Stimulated activated CD8-positive, alpha-beta memory T cell treated with anti-CD3 and anti-CD28 coated beads, Interleukin-12 subunit alpha, Interleukin-12 subunit beta, amount 100 ng/mL, for 1 hour (primary cell): Measurements from ENCODE around the gene MRS2.

Experiments
- DNase-seq: peaks from one replicate; pipeline ENCODE4 v3.0.0-alpha.2; 2020; ENCODE audit warnings: low read depth

The MRS2 gene

DNA sequence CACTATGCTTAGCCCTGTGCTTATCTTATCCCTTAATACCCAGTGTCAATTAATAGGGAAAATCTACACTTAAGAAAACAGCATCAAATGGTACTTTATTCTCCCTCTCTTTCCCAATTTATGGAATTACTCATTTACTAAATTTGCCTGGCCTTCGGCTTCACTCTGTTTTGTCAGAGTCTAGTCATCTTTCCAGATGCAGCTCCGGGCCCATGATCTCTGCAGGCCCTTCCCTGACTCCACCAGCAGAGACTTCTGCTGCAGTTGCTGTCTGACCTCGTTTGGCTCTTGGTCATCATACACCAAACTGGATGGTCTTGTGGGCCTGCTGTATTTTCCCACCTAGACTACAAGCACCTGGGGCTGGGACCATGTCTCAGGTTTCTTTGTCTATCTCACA, 27.4 kb downstream of the MRS2 start:
- DNase-seq, result no peak

GRCh38 chr6:24431045-24431451, 28.3 kb downstream of the MRS2 start:
- DNase-seq, result no peak

DNA sequence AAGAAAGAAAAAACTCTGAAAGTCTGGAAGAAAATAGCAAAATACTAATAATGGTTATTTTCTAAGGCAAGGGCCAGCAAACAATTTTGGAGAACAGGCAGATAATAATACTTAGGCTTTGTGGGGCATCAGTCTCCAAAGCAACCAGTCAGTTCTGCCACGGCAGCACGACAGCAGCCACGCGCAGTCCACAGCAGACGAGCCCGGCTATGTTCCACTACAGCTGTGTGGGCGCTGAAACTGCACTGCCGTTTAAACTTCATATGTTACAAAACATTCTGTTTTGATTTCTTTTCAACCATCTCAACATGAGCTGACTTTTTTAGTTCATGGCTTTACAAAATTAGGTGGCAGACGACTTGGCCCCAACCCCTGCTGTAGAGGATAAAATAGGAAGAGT, 29.9 kb downstream of the MRS2 start:
- DNase-seq, result no peak

DNA sequence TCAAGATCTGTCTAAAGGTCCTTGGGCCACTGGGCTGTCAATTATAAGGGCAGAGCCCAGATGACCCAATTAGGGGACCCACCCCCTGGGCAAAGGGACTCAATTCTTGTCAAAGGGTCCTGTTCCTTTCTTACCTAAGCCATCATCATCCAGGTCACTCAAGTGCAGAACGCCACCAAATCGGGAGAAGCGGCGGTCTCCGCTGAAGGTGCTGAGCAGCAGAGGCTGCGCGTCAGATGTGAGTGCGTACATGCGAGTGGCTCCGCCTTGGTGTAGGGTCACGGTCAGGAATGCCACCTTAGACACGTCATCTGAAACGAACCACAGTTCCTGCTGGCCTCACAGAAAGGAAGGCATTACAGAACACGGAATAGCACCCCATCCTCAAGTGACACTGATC, 34.2 kb downstream of the MRS2 start:
- no peak for DNase-seq

DNA sequence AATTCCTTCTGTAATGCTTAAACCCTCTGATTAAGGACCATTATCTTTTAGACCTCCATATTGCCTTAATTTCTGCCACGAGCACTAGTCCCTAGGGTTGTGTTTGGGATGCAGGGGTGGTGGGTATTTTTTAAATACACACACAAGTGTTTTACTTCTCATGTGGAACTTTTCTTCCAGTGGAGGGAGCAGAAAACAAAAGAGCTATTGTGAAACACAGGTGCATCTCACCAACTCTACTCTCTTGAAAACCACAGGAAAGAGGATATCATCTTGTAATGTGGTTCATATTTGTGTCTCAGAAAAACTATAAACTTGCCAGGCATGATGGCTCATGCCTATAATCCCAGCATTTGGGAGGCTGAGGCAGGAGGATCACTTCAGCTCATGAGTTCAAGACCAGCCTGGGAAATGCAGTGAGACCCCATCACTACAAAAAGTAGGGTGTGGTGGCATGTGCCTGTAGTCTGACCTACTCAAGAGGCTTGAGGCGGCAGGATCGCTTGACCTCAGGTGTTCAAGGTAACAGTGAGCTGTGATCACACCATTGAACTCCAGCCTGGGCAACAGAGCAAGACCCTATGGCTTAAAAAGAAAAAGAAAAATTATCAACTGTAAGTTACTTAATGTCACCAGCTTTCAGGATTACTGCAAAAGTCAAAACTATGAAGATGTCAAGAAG, 37.3 kb downstream of the MRS2 start:
- DNase-seq, result no peak

DNA sequence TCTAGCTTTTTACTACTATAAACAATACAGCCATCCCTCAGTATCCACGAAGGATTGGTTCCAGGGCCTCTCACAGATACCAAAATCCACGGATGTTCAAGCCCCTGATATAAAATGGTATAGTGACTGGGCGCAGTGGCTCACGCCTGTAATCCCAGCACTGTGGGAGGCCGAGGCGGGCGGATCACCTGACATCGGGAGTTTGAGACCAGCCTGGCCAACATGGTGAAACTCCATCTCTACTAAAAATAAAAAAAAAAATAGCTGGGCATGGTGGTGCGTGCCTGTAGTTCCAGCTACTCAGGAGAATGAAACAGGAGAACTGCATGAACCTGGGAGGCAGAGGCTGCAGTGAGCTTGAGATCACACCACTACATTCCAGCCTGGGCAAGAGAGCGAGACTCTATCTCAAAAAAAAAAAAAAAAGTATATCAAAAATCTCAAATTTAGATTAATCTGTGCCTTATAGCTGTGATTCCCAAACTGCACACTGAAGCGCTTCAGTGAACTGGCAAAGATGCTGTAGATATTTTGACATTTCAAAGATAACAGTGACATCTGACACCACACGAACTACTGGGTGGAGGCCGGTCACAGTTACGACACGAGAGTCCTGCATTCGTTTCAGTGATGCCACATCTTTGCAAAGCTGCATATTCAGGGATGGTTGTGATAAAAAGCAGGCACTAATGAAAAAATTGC, 38.3 kb downstream of the MRS2 start:
- no peak for DNase-seq

GRCh38 chr6:24441599-24441904, 38.8 kb downstream of the MRS2 start:
- no peak for DNase-seq

- no peak for DNase-seq
Observed at GRCh38 chr6:24444588-24444987, 41.9 kb downstream of the MRS2 start.

- no peak for DNase-seq
Observed at GRCh38 chr6:24445704-24446103, 43.0 kb downstream of the MRS2 start.

- DNase-seq, result no peak
Observed at GRCh38 chr6:24446670-24447069, 43.9 kb downstream of the MRS2 start.

DNA sequence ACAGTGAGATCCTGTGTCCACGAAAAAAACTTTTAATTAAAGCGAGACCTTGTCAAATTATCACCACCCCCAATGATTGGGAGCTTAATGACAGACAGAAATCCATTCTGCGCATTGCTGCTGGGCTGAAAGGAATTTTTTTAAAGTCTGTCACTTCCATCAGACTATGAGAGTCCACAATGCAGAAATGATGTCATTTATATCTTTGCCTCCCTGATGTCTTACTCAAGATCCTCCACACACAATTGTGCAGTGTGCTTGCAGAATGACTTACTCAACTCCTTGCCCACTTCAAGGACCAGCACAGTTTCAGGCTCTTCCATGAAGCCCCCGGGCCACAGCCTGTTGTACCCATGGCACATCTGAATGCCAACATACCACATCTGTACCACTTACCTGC, 45.7 kb downstream of the MRS2 start:
- no peak for DNase-seq

- DNase-seq, result no peak
Observed at GRCh38 chr6:24448828-24449525, 46.2 kb downstream of the MRS2 start.

- DNase-seq, result no peak
Observed at GRCh38 chr6:24451581-24452388, 49.0 kb downstream of the MRS2 start.

GRCh38 chr6:24453921-24454320, 51.2 kb downstream of the MRS2 start:
- no peak for DNase-seq

DNA sequence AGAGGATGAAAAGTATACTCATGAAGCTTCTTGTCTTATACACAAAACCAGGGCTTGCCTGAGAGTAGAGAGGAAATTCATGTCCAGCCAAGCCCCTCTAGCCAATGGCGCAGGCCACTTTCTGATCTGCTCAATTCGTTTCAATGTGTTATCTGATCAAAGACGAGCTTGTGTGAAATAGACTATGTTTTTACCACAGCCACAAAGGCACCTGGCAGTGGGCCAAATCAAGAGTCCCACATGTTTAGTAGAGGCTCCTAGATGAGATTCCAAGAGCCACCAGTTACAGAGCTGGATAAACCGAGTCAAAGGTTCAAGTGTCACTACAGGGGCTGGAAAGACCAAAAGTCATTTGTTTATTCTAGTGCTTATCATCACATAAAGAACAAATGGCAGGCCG, 51.7 kb downstream of the MRS2 start:
- no peak for DNase-seq

- DNase-seq, result no peak
Observed at GRCh38 chr6:24455061-24455460, 52.3 kb downstream of the MRS2 start.

GRCh38 chr6:24458134-24458533, 55.4 kb downstream of the MRS2 start:
- DNase-seq, result no peak

- no peak for DNase-seq
Observed at GRCh38 chr6:24458941-24459340, 56.2 kb downstream of the MRS2 start.

- no peak for DNase-seq
Observed at GRCh38 chr6:24460966-24461365, 58.2 kb downstream of the MRS2 start.

DNA sequence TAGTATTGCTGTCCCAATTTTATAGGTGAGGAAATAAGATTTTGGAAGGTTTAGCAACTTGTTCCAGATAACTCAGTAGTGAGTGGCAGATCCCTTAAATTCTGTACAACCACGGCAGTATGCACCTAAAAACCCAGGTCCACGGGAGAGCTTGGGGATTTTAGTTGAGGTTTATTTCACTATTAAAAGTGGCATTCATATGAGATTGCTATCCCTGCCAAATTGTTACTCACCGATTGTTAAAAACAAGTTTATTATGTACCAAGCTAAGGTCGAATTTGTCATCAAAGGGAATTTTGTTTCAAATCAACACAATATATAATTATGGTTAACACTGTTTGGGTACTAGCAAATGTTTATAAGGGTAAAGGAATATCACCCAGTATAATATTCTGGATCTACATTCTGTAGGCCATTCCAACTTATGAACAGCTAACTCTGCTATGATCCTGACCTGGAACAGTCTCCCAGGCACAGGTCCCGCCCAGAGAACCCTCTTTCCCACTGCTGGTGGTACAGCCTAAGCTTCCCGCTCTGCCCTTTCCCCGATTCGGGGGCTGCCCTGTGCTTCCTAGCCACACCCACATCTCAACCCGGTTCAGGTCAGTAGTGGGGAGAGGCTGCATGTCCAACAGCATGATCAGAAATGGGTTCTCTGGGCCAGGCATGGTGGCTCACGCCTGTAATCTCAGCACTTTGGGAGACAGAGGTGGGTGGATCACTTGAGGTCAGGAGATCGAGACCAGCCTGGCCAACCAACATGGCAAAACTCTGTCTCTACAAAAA, 61.7 kb downstream of the MRS2 start:
- no peak for DNase-seq

GRCh38 chr6:24469811-24470210, 67.1 kb downstream of the MRS2 start:
- DNase-seq, result no peak

DNA sequence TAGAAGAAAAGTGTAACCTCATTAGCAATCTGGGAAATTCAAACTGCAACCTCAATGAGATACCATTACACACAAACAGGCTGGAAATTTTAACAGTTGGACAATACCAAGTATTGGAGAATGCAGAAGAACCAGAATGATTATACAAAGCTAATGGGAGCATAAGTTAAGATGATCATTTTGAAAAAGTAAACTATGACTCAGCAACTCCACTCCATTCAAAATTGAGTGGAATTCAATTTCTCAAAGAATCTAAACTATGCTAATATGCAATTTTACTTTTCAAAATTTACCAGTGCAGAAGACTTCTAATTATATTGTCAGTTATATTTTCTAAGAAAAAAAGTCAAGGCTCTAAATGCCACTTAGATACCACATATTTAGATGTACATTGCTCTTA, 69.4 kb downstream of the MRS2 start:
- DNase-seq, result no peak
